ENCODE data around the gene WDR75.

The WDR75 gene

GRCh38 chr2:189499137-189499536, 57.9 kb downstream of the WDR75 start:
- no peak overlapping the region for H3K4me3 ChIP-seq (ENCODE audit: low read length)
- no peaks in the 10 kb centered on the region for H3K4me1 ChIP-seq (ENCODE audit: insufficient read depth, low read length)
- H3K9me3 ChIP-seq (ENCODE audit: insufficient read depth, low read depth, low read length), result no peaks in the 10 kb centered on the region
- no peak overlapping the region for H3K9ac ChIP-seq (ENCODE audit: low read depth, low read length)
- WGBS, result 88% methylated on average over 1 of the region's 1 CpG
- H3K36me3 ChIP-seq (ENCODE audit: insufficient read depth, low read length), result no peaks in the 10 kb centered on the region
- no peak overlapping the region for H3K27ac ChIP-seq (ENCODE audit: low read depth, low read length)
- no peaks in the 10 kb centered on the region for H3K27me3 ChIP-seq (ENCODE audit: insufficient read depth, low read length)

GRCh38 chr2:189500456-189501160, 59.3 kb downstream of the WDR75 start:
- Histone ChIP-seq H3K9ac (ENCODE audit: low read depth, low read length) (no peak overlapping the region), H3K4me1 (ENCODE audit: insufficient read depth, low read length) (no peaks in the 10 kb centered on the region), H3K9me3 (ENCODE audit: insufficient read depth, low read depth, low read length) (no peaks in the 10 kb centered on the region), H3K27me3 (ENCODE audit: insufficient read depth, low read length) (no peaks in the 10 kb centered on the region), H3K36me3 (ENCODE audit: insufficient read depth, low read length) (no peaks in the 10 kb centered on the region), H3K27ac (ENCODE audit: low read depth, low read length) (no peak overlapping the region), H3K4me3 (ENCODE audit: low read length) (no peak overlapping the region)
- 91% methylated on average over 6 of the region's 6 CpGs for whole genome bisulfite sequencing

- no peaks in the 10 kb centered on the region for H3K36me3 ChIP-seq (ENCODE audit: insufficient read depth, low read length)
- no peaks in the 10 kb centered on the region for H3K27me3 ChIP-seq (ENCODE audit: insufficient read depth, low read length)
- H3K27ac ChIP-seq (ENCODE audit: low read depth, low read length), result no peak overlapping the region
- WGBS, result 98% methylated on average over 1 of the region's 2 CpGs
- H3K4me1 ChIP-seq (ENCODE audit: insufficient read depth, low read length), result no peaks in the 10 kb centered on the region
- H3K4me3 ChIP-seq (ENCODE audit: low read length), result no peak overlapping the region
- H3K9me3 ChIP-seq (ENCODE audit: insufficient read depth, low read depth, low read length), result no peaks in the 10 kb centered on the region
- H3K9ac ChIP-seq (ENCODE audit: low read depth, low read length), result no peak overlapping the region
Measured at GRCh38 chr2:189501487-189501886, 60.2 kb downstream of the WDR75 start.

- no peaks in the 10 kb centered on the region for H3K9me3 ChIP-seq (ENCODE audit: insufficient read depth, low read depth, low read length)
- no peak overlapping the region for H3K4me3 ChIP-seq (ENCODE audit: low read length)
- H3K27me3 ChIP-seq (ENCODE audit: insufficient read depth, low read length), result no peaks in the 10 kb centered on the region
- H3K4me1 ChIP-seq (ENCODE audit: insufficient read depth, low read length), result no peaks in the 10 kb centered on the region
- WGBS, result 100% methylated on average over 1 of the region's 2 CpGs
- no peak overlapping the region for H3K9ac ChIP-seq (ENCODE audit: low read depth, low read length)
- H3K27ac ChIP-seq (ENCODE audit: low read depth, low read length), result no peak overlapping the region
- no peaks in the 10 kb centered on the region for H3K36me3 ChIP-seq (ENCODE audit: insufficient read depth, low read length)
Measured at GRCh38 chr2:189502714-189503113, 61.4 kb downstream of the WDR75 start.

- Histone ChIP-seq H3K27me3 (ENCODE audit: insufficient read depth, low read length) (no peaks in the 10 kb centered on the region), H3K27ac (ENCODE audit: low read depth, low read length) (no peak overlapping the region), H3K9ac (ENCODE audit: low read depth, low read length) (no peak overlapping the region), H3K36me3 (ENCODE audit: insufficient read depth, low read length) (no peaks in the 10 kb centered on the region), H3K9me3 (ENCODE audit: insufficient read depth, low read depth, low read length) (no peaks in the 10 kb centered on the region), H3K4me3 (ENCODE audit: low read length) (no peak overlapping the region), H3K4me1 (ENCODE audit: insufficient read depth, low read length) (no peaks in the 10 kb centered on the region)
- WGBS, result 94% methylated on average over 5 of the region's 5 CpGs
Measured at GRCh38 chr2:189504238-189504637, 63.0 kb downstream of the WDR75 start.

- no peak overlapping the region for H3K27ac ChIP-seq (ENCODE audit: low read depth, low read length)
- 83% methylated on average over 2 of the region's 2 CpGs for WGBS
Measured at GRCh38 chr2:189505492-189505891, 64.2 kb downstream of the WDR75 start.

GRCh38 chr2:189506514-189506976, 65.3 kb downstream of the WDR75 start:
- WGBS, result 78% methylated on average over 2 of the region's 3 CpGs

More at GRCh38 chr2:189505492-189505891, 64.2 kb downstream of the WDR75 start:
- H3K4me1 ChIP-seq (ENCODE audit: insufficient read depth, low read length), result no peaks in the 10 kb centered on the region
- H3K9me3 ChIP-seq (ENCODE audit: insufficient read depth, low read depth, low read length), result no peaks in the 10 kb centered on the region
- H3K27me3 ChIP-seq (ENCODE audit: insufficient read depth, low read length), result no peaks in the 10 kb centered on the region
- H3K9ac ChIP-seq (ENCODE audit: low read depth, low read length), result no peak overlapping the region
- no peak overlapping the region for H3K4me3 ChIP-seq (ENCODE audit: low read length)
- H3K36me3 ChIP-seq (ENCODE audit: insufficient read depth, low read length), result no peaks in the 10 kb centered on the region

GRCh38 chr2:189511210-189511959, 70.1 kb downstream of the WDR75 start:
- WGBS, result 96% methylated on average over 2 of the region's 2 CpGs
- H3K4me1 ChIP-seq (ENCODE audit: insufficient read depth, low read length), result no peaks in the 10 kb centered on the region
- H3K36me3 ChIP-seq (ENCODE audit: insufficient read depth, low read length), result no peaks in the 10 kb centered on the region
- no peak overlapping the region for H3K9ac ChIP-seq (ENCODE audit: low read depth, low read length)
- no peak overlapping the region for H3K4me3 ChIP-seq (ENCODE audit: low read length)
- no peaks in the 10 kb centered on the region for H3K27me3 ChIP-seq (ENCODE audit: insufficient read depth, low read length)
- H3K9me3 ChIP-seq (ENCODE audit: insufficient read depth, low read depth, low read length), result no peaks in the 10 kb centered on the region
- H3K27ac ChIP-seq (ENCODE audit: low read depth, low read length), result no peak overlapping the region

More at GRCh38 chr2:189506514-189506976, 65.3 kb downstream of the WDR75 start:
- Histone ChIP-seq H3K4me1 (ENCODE audit: insufficient read depth, low read length) (no peaks in the 10 kb centered on the region), H3K4me3 (ENCODE audit: low read length) (no peak overlapping the region), H3K27me3 (ENCODE audit: insufficient read depth, low read length) (no peaks in the 10 kb centered on the region), H3K36me3 (ENCODE audit: insufficient read depth, low read length) (no peaks in the 10 kb centered on the region), H3K27ac (ENCODE audit: low read depth, low read length) (no peak overlapping the region), H3K9ac (ENCODE audit: low read depth, low read length) (no peak overlapping the region), H3K9me3 (ENCODE audit: insufficient read depth, low read depth, low read length) (no peaks in the 10 kb centered on the region)

GRCh38 chr2:189511960-189512319, 70.7 kb downstream of the WDR75 start:
- no peaks in the 10 kb centered on the region for H3K27me3 ChIP-seq (ENCODE audit: insufficient read depth, low read length)
- H3K36me3 ChIP-seq (ENCODE audit: insufficient read depth, low read length), result no peaks in the 10 kb centered on the region
- H3K27ac ChIP-seq (ENCODE audit: low read depth, low read length), result no peak overlapping the region
- no peaks in the 10 kb centered on the region for H3K4me1 ChIP-seq (ENCODE audit: insufficient read depth, low read length)
- H3K9me3 ChIP-seq (ENCODE audit: insufficient read depth, low read depth, low read length), result no peaks in the 10 kb centered on the region
- no peak overlapping the region for H3K4me3 ChIP-seq (ENCODE audit: low read length)
- H3K9ac ChIP-seq (ENCODE audit: low read depth, low read length), result no peak overlapping the region

GRCh38 chr2:189512879-189513278, 71.6 kb downstream of the WDR75 start:
- no peaks in the 10 kb centered on the region for H3K9me3 ChIP-seq (ENCODE audit: insufficient read depth, low read depth, low read length)
- no peak overlapping the region for H3K9ac ChIP-seq (ENCODE audit: low read depth, low read length)
- H3K4me1 ChIP-seq (ENCODE audit: insufficient read depth, low read length), result no peaks in the 10 kb centered on the region
- no peak overlapping the region for H3K4me3 ChIP-seq (ENCODE audit: low read length)
- no peaks in the 10 kb centered on the region for H3K27me3 ChIP-seq (ENCODE audit: insufficient read depth, low read length)
- H3K27ac ChIP-seq (ENCODE audit: low read depth, low read length), result no peak overlapping the region
- 95% methylated on average over 3 of the region's 3 CpGs for WGBS
- no peaks in the 10 kb centered on the region for H3K36me3 ChIP-seq (ENCODE audit: insufficient read depth, low read length)

GRCh38 chr2:189514104-189514503, 72.8 kb downstream of the WDR75 start:
- 97% methylated on average over 2 of the region's 3 CpGs for WGBS
- no peaks in the 10 kb centered on the region for H3K4me1 ChIP-seq (ENCODE audit: insufficient read depth, low read length)
- H3K4me3 ChIP-seq (ENCODE audit: low read length), result no peak overlapping the region
- H3K9me3 ChIP-seq (ENCODE audit: insufficient read depth, low read depth, low read length), result no peaks in the 10 kb centered on the region
- H3K9ac ChIP-seq (ENCODE audit: low read depth, low read length), result no peak overlapping the region
- H3K27me3 ChIP-seq (ENCODE audit: insufficient read depth, low read length), result no peaks in the 10 kb centered on the region
- no peaks in the 10 kb centered on the region for H3K36me3 ChIP-seq (ENCODE audit: insufficient read depth, low read length)
- no peak overlapping the region for H3K27ac ChIP-seq (ENCODE audit: low read depth, low read length)
